ENCODE data around the gene SIL1.
A peak's percentile ranks its signal among the peaks of the same experiment; 100 is the strongest.

SIL1 gene

DNA sequence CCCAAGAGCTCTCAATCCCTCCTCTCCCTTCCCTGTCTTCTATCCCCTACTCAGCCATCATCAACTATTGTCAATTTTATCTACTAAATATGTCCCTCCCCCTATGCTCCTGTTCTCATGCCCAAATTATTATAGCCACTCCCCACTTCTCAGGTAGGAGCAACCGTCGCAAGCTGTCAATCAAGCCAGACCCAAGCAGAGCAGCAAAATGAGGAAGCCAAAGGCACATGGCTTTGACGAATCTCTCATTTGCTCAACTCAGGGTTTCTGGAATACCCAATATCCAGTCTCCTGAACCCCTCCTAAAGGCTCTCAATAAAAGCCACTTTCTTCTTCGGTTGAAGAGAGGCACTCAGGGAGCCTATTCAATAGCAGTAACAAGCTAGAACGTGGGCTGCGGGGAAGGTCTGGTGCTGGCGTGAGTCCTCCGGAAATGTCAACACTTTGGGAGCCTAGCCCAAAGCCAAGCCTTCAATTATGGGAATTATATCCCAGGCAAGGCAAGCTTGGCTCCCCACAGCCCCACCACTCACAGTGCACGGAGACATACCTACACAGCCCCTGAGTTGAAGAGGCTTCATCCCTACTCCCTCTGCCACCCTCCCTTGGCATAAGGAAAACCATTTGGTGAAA, 47.7 kb downstream of the SIL1 start:
- no peak for DNase-seq (ENCODE audit: low read depth)

GRCh38 chr5:139149477-139150199, 48.5 kb downstream of the SIL1 start:
- no peak overlapping the region for H3K4me3 ChIP-seq (ENCODE audit: control insufficient read depth, low read depth, low read length)
- TF ChIP-seq, protein P1, sequence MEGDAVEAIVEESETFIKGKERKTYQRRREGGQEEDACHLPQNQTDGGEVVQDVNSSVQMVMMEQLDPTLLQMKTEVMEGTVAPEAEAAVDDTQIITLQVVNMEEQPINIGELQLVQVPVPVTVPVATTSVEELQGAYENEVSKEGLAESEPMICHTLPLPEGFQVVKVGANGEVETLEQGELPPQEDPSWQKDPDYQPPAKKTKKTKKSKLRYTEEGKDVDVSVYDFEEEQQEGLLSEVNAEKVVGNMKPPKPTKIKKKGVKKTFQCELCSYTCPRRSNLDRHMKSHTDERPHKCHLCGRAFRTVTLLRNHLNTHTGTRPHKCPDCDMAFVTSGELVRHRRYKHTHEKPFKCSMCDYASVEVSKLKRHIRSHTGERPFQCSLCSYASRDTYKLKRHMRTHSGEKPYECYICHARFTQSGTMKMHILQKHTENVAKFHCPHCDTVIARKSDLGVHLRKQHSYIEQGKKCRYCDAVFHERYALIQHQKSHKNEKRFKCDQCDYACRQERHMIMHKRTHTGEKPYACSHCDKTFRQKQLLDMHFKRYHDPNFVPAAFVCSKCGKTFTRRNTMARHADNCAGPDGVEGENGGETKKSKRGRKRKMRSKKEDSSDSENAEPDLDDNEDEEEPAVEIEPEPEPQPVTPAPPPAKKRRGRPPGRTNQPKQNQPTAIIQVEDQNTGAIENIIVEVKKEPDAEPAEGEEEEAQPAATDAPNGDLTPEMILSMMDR (conservative IDR thresholded peaks at IDR 0.05; ENCODE audit: control insufficient read depth, insufficient read depth, low read depth, low read length) = no peak
- DNase-seq (ENCODE audit: low read depth) = peak; percentile 30

More for the DNA sequence above, 47.7 kb downstream of the SIL1 start:
- no peak overlapping the region for H3K4me3 ChIP-seq (ENCODE audit: control insufficient read depth, low read depth, low read length)
- TF ChIP-seq, protein P1 (conservative IDR thresholded peaks at IDR 0.05; ENCODE audit: control insufficient read depth, insufficient read depth, low read depth, low read length) = no peak

DNA sequence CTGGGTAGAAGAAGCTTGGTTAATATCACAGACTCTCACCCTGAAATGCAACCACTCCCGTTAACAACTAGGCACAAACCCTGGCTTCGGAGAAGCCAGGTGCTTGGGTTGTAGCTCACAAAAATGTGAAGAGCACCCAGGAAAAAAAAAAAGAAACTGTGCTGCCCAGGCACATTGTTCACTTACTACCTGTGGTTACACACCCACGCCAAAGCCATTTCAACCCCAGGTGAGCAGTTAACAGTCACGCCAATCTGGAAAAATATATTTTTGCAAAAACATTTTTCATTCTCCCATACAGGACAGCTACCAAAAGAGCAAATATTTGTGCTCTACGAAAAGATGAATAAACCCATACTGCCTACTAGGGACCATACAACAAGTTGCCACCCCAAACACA, 49.2 kb downstream of the SIL1 start:
- DNase-seq (ENCODE audit: low read depth) = no peak
- TF ChIP-seq, protein P1 (conservative IDR thresholded peaks at IDR 0.05; ENCODE audit: control insufficient read depth, insufficient read depth, low read depth, low read length) = no peak
- no peak overlapping the region for H3K4me3 ChIP-seq (ENCODE audit: control insufficient read depth, low read depth, low read length)

GRCh38 chr5:139148306-139148705, 49.9 kb downstream of the SIL1 start:
- H3K4me3 ChIP-seq (ENCODE audit: control insufficient read depth, low read depth, low read length) = no peak overlapping the region
- TF ChIP-seq, protein P1 (conservative IDR thresholded peaks at IDR 0.05; ENCODE audit: control insufficient read depth, insufficient read depth, low read depth, low read length) = no peak
- no peak for DNase-seq (ENCODE audit: low read depth)

- TF ChIP-seq, protein P1 (conservative IDR thresholded peaks at IDR 0.05; ENCODE audit: control insufficient read depth, insufficient read depth, low read depth, low read length) = no peak
- H3K4me3 ChIP-seq (ENCODE audit: control insufficient read depth, low read depth, low read length) = no peak overlapping the region
- DNase-seq (ENCODE audit: low read depth) = peak; percentile 72
Observed at GRCh38 chr5:139147483-139148087, 50.6 kb downstream of the SIL1 start.

GRCh38 chr5:139146809-139147482, 51.2 kb downstream of the SIL1 start:
- TF ChIP-seq, protein P1 (conservative IDR thresholded peaks at IDR 0.05; ENCODE audit: control insufficient read depth, insufficient read depth, low read depth, low read length) = no peak
- H3K4me3 ChIP-seq (ENCODE audit: control insufficient read depth, low read depth, low read length) = no peak overlapping the region
- DNase-seq (ENCODE audit: low read depth) = no peak

Data from fibroblast of mammary gland (primary cell).